GM19324 (cell line): ENCODE measurements around the gene CORO6.

Experiments used
- ATAC-seq: cut with Tn5 transposase; IDR thresholded peaks from one replicate; pipeline ENCODE4 v1.9.1; 2021; ENCODE audit warnings: mild to moderate bottlenecking, moderate library complexity; ENCODE audit not compliant: unreplicated experiment, low FRiP score

Gene CORO6

DNA sequence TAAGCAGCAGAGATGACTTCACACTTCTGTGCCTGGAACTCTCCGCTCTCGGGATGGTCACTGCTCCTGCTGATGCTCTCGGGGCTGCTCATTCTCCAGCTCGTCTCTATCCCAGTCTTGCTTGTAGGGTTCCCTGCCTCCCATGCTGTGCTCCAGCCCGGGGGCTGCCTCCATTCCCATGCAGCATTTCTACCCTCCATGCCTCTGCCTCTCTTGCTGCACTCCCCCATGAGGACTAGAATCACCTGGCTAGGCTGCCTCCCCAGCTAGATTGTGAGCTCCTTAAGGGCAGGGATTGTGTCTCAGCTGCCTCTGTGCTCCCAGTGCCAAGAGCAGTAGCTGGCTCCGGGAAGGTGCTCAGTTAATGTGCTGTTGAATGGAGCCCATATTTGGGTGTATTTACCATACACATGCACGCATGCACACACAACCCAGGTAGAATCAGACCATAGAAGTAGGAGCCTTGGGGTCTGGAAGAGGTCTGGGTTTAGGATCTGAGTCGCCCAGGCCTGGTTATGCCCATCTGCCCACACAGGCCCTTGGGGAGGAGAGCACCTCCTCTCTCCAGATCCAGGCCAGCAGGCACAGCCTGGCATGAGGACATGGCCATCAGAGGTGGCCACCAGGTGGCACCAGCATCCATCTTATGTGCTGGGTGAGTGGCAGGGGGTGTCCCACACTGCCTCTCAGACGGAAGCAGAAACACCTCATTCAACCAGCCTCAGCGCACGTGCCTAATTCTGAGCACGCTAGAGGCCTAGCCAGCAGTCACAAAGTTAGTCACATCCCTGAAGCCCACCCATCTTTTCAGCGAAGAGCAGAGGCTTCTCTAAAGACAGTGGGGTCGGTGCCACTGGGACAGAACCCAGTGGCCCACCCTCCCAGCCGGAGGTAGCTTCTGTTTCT lies 42.6 kb downstream of the CORO6 start:
- peak; percentile 57 for ATAC-seq

DNA sequence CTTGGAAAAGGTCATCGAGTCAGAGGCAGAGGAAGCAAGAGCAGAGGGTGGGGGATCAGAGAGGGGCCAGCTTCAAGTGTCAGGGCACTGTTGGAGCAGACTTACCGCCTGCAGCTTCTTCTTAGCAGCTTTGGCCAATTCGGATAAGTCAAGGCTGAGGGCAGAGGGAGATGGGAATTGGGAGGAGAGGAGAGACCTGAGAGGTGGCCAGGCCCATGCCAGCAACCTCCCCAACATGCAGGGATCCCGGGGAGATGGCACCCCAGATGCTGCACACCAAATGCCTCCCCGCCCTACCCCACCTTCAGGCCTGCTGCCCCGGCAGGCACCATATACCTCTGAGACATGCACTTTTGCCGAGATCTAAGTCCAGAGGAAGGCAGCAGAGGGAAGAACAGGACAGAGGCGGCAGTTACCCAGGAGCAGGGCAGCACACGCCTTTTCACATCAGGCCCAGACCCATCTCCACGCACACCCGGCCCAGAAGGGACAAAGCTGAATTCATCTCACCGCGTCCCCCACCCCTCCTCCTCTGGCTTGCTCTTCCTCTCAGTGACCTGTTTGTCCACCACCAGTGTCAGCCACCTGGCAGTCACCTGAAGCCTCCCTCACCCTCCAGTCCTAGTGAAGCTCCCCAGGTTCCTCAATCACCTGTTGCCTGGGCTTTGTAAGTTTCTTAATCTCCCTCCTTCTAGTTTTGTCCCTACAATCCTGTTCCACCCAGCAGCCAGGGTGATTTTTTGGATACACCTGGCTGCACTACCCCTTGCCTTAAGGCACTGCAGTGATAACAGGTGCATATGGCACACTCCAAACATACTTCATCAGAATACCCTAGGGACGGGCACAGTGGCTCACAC lies 43.9 kb downstream of the CORO6 start:
- ATAC-seq, result no peak

DNA sequence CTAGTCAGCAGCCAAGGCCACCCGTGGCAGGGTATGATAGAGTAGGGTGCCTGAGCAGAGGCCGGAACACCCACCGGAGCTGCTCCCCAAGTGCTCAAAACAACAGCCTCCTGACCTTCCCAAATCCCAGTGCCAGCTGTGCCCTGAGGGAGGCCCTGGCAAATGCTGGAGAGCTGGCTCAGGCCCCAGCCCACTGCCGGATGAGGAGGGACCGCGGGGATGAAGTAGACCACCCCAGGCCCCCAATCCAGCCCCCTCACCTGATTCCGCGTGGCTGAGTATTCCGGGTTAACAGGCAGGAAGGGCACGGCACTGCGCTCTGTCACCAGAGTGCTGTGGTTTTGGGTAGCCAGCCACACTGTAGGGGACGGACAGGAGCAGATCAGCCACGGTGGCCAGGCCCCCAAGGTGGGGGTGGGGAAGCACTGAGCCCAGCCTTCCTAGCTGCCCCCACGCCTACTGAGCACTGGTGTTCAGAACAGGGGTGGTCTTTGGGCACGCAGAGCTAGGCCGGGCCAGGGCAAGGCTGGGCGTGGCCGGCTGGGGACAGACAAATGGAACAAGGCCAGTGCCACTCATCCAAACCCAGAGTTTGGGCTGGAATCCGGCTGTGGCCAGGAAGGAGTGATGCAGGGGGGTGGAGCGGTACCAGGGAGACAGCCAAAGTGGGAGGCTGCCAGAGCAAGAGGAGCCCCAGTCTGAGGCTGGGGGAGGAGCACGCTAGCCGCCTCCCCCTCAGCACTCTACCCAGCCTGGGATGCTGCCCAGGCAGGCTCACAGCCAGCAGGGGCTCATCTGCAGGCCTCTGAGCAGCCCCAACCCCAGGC lies 45.1 kb downstream of the CORO6 start:
- ATAC-seq, result no peak

DNA sequence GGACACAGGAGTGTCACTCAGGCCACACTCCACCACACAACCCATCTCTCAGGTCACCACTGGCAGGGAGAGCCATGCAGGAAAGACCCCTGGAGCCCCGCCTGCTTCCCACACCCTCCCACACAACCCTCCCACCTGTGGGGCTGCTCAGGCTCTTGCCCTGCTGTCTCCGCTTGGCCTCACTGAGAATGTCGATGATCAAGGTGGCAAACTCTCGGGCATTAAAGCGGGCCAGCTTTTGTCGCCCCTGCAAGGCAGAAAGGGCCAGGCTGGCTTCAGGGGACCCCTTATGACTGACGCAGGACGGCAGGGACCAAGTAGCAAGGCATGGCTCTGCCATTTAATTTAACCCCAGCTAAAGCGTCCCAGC lies 45.7 kb downstream of the CORO6 start:
- ATAC-seq, result no peak

DNA sequence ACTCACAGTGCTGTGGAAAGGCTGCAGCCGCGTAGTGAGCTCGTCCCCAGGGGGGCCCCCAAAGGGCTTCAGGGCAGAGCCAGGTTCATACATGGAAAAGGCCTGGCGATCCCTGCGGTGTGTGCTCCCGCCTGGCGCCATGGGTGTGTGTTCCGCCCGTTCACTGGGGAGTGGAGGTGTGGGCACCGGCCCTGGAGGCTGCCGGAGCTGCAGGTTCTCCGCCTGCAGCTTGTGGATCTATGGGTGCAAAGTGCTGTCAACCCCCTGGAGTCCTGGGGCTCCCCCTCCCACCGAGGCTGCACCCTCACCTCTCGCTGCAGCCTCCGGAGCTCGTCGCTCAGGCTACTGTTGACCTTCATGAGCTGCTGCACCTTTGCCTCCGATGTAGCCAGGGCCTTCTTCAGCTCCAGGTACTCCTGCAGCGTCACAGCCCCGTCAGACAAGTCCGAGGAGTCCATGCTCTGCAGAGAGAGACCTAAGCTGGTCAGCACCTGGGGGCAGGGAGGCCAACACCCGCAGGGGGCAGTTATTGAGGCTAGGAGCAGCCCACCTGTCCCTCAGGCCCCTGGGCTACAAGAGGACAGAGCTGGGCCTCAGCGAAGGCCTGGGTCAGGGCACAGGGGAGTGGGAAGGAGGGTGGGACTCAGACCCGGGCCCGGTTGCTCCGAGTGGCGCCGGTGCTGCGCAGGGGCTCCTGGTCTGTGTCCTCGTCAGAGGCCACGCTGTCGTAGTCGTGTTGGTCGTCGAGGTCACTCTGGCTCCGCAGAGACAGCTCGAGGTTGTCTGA lies 46.3 kb downstream of the CORO6 start:
- no peak for ATAC-seq

DNA sequence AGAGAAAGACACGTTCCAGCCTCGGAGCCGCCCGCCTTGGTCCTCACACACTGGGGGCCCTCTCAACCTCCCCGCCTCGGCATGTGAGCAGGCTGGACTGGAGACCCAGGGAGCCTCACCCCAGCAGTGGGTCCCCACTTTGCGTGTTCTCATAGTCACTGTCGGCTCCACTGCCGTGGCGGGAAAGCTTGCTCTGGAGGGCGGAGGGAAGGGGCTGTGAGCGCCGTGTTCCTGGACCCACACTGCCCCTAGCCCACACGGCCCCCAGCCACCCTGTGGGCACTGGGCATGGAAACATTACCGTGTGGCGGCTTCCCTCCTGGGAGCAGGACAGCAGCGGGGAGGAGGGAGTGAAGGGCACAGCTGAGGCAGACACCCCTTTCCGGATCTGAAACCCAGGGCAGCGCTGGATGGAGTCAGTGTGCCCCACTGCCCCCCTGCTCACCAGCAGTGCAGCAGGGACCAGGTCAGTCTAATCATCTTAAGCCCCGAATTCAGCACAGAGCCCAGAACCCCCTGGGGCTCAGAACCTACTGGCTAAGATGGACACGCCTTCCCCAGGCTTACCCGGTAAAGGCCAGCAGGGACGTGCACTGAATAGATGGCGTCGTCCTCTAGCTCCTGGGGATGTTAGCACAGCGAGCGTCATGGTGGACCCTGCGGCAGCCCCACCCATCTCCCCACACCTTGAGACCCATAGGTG lies 47.0 kb downstream of the CORO6 start:
- ATAC-seq, result no peak

DNA sequence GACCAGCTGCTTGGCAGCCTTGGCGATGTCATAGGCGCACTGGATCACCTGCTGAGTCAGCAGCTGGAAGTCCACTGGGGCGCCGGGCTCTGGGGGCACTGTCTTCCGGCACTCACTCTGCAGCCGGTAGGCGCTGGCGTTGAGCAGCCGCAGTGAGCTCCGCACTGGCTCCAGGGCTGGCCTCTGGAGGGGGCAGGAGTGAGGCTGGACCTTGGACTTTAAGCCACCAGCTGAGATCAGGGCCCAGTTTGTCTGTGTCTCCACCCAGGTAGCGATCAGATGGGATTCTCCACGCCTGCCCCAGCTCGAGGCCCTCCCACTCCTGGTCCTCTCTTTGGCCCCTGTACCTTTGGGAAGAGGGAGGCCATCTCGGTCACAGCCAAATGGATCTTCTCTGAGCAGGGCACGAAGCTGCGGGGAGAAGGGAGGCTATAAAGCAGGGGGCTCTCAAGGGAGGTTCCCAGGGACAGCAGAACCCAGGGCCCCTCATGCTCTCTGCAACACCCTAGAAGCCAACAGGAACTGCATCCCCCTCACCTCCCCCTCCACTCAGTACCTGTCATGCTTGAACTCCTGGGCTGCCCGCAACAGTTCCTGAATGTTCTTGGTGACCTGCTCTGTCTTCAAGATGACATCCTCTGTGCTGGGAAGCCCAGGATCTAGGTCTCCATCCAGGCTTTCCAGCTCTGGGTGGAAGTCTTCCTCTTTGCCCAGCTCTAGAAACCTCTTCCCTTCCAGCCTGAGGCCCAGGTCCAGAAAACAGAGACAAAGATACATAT lies 47.8 kb downstream of the CORO6 start:
- no peak for ATAC-seq

DNA sequence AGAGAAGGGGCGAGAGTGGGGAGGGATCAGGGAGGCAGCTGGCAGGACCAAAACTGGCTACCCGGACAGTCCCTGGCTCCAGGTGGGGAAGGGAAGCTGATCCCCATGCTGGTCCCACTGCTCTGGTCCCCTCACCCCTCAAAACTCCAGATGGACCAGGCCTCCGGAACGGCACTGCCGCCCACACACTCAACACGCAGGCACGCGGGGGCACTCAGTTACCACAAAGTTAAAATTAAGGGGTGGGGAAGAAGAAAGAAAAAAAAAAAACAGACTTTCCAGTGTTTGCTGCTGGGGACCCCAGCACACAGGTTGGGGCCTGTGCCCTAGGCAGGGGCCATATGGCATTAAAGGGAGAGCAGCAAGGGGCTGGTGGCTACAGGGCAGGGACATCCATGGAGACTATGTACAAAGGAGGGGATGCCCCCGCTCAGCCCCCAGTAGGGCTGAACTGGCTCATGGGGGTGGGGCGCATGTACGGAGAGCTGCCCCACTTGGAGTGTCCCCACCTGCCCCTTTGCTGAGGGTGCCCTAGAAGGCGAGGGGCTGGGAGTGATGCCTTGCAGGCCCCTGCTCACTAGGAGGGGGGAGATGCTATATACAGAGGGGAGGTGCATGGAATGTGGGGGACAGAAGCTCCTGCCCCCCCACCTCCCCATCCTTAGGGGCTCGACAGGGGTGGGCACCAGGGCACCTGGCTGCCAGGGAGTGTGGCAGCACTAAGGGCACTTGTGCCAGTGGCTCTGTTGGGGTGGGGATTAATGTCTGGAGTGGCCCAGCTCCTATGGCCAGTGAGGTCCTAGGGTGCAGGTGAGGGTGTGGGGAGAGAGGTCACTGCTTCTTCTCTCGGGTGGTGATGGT lies 48.6 kb downstream of the CORO6 start:
- no peak for ATAC-seq

DNA sequence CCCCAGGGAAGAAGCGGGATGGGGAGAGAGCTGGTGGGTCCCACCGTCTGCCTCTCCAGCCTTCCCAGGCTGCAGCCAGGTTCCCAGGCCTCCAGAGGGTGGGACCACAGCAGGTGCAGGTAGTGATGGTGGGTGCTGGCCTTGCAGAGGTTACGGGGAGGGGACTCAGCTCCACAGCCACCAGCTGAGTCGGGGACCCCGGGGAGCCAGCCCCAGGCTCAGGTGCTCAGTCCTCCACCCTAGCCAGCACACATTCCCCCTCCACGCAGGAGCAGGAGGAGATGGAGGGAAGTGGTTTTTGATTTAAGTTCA lies 49.2 kb downstream of the CORO6 start:
- no peak for ATAC-seq

DNA sequence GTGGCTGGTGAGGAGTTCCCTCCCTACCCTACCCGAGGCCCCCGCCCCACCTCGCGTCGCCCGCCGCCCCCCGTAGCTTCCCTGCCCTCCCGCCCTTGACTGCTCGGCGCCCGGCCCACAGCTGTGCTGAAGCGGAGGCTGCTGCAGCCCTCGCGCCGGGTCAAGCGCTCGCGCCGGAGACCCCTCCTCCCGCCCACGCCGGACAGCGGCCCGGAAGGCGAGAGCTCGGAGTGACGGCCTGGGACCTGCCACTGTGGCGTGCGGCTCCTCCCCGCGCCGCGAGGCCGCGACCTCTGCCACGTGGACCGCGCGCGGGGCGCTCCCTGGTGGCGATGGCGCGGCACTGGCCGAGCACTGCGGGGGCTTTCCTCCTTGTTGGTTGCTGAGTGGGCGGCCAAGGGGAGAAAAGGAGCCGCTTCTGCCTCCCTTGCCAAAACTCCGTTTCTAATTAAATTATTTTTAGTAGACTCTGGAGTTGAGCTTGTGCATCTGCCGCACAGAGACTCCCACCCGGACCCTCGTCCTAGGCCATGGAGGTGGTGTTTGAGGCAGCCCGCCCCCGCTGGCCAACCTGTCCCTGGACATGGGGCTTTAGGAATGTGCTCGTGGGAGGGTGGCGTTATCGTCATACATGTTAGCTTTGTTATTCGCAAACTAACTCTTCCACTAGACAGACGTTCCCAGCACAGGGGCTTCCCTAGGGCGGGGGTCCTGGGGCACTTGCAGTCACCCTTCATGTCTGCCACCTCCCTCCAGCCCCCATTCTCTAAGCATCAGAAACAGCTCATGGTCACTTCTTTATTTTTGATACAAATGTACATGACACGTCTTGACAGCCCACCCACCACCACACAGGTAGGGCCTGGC lies 49.8 kb downstream of the CORO6 start:
- ATAC-seq, result no peak

DNA sequence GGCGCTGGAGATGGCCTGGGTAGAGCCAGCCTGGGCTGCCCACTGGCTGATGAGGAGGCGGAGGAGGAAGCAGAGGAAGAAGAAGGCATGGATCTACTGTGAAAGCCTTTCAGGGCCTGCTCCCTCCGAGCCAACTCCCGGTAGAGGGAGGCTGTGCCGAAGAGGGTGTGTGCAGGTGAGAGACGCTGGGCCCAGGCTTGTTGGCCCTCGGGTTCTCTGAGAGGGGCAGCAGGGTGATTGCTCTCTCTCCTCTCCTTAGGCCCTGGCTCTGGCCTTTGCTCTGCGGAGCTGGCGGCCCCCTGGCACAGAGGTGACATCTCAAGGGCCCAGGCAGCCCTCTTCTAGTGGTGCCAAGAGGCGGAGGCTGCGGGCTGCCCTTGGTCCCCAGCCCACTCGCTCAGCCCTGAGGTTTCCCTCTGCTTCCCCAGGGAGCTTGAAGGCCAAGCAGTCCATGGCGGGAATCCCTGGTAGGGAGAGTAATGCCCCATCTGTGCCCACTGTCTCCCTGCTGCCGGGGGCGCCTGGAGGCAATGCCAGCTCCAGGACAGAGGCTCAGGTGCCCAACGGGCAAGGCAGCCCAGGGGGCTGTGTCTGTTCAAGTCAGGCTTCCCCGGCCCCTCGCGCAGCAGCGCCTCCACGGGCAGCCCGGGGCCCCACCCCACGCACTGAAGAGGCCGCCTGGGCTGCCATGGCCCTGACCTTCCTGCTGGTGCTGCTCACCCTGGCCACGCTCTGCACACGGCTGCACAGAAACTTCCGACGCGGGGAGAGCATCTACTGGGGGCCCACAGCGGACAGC lies 50.6 kb downstream of the CORO6 start:
- ATAC-seq, result no peak

DNA sequence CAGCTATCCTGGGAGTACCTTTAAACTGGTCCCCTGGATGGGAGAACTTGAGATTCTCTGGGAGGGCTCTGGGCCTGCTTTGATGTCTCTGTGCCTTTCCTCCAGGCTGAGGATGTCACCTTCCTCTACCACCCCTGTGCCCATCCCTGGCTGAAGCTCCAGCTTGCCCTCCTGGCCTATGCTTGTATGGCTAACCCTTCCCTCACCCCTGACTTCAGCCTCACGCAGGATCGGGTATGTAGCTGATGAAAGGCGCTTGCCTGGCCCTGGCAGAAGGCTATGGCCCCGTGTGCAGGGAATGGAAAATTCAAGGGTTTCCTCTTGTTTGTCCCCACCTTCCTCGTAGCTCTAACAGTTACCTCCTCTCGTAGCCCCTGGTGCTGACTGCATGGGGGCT lies 51.2 kb downstream of the CORO6 start:
- no peak for ATAC-seq

DNA sequence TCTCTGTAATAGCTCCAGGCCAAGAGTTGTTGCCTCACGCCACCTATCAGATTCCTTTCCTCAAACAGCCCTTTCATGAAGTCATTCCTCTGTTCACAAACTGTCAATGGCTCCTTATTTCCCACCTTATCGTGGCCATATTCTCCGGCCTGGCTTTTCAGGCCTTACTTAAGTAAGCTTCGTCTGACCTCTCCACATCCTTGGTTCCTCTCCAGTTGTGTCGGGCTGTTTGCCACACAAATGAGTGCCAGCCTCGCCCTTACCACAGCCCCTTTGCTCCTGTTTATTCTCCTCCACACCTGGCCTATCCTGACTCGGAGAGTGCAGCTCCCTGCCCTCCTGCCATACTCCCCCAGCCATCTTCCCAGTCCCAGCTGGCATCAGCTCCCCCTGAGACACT lies 52.2 kb downstream of the CORO6 start:
- ATAC-seq, result no peak

DNA sequence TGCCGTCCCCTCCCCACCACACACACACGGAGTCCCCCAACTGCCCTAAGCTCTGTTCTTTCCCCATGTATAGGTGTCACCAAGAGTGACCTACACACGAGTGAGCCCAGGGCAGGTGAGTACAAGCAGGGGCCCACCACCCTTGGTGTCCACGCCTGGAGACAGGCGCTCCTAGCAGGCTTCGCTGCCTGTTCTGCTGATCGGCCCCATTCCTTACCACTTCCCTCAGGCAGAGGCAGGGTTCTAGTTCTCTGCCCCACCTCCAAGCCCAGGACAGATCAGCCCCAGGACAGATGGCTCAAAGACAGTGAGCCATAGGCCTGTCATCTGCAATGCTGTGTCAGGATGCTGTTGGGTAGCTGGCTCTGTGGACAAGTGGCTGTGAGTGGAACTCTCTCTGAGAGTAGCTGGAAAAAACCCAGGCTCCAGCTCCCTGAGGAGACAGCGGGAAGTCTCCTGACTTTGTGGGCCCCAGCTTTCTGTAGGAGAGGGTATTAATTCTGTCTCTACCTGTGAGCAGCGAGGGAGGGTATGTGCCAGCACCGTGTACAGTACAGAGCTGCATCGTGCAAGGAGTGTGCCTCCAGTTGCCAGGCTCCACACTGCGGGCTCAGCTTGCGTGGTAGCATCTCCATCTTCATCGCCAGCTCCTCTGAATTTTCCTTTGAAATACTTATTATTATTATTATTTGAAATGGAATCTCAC lies 53.3 kb downstream of the CORO6 start:
- no peak for ATAC-seq
